WTC11 (cell line): Measurements from ENCODE around the gene OTOG. TPM values are rescaled to one million over a fixed set of nuclear protein-coding genes. Genes with fewer than 3 reads are reported as not detected.
A peak's percentile ranks its signal among the peaks of the same experiment; 100 is the strongest.

Source experiments
- ATAC-seq: fragments of 200-7000 bp; cut with Tn5 transposase; 2 replicates; pipeline ENCODE4 v1.10.0; 2021; ENCODE audit warnings: mild to moderate bottlenecking, moderate library complexity
- CTCF ChIA-PET: fragments of 300-600 bp; sonication (Branson Sonifier 250); formaldehyde crosslinking; loops from one replicate; lab custom pipeline; 2021; ENCODE audit warnings: antibody characterized with exemption; lab: Charles Lee
- POLR2A ChIA-PET: fragments of 350-600 bp; sonication (Branson Sonifier 250); formaldehyde crosslinking; loops from one replicate; lab custom pipeline; 2021; ENCODE audit warnings: antibody characterized with exemption; lab: Charles Lee
- DNase-seq: peaks from one replicate; pipeline ENCODE4 v3.0.0; 2021; ENCODE audit warnings: low spot score
- H3K27ac Mint-ChIP-seq: 2 replicates; pipeline ENCODE4 v1.8.0; 2021; ENCODE audit warnings: mixed read lengths
- H3K27me3 Mint-ChIP-seq: 2 replicates; pipeline ENCODE4 v1.8.0; 2021; ENCODE audit warnings: low read depth, mild to moderate bottlenecking, moderate library complexity, mixed read lengths
- H3K36me3 Mint-ChIP-seq: 2 replicates; pipeline ENCODE4 v1.8.0; 2021; ENCODE audit warnings: mixed read lengths
- H3K4me1 Mint-ChIP-seq: 2 replicates; pipeline ENCODE4 v1.8.0; 2022; ENCODE audit warnings: mixed read lengths
- H3K4me3 Mint-ChIP-seq: 2 replicates; pipeline ENCODE4 v1.8.0; 2021; ENCODE audit warnings: mild to moderate bottlenecking, moderate library complexity, mixed read lengths
- H3K9me3 Mint-ChIP-seq: 2 replicates; pipeline ENCODE4 v1.8.0; 2021; ENCODE audit warnings: mixed read lengths
- CBFB ChIP-seq: sonication (generic); formaldehyde crosslinking; IDR thresholded peaks from 2 replicates; pipeline ENCODE4 v1.8.1; 2022; ENCODE audit warnings: mild to moderate bottlenecking, low read depth, missing genetic modification reagents
- CREB1 ChIP-seq: sonication (generic); formaldehyde crosslinking; IDR thresholded peaks from 2 replicates; pipeline ENCODE4 v1.8.0; 2023; ENCODE audit warnings: mild to moderate bottlenecking, missing genetic modification reagents
- CREM ChIP-seq: sonication (generic); formaldehyde crosslinking; IDR thresholded peaks from 2 replicates; pipeline ENCODE4 v1.8.1; 2022; ENCODE audit warnings: mild to moderate bottlenecking, missing genetic modification reagents, moderate library complexity
- FOXP1 ChIP-seq: sonication (generic); formaldehyde crosslinking; IDR thresholded peaks from 2 replicates; pipeline ENCODE4 v1.8.0; 2022; ENCODE audit warnings: missing genetic modification reagents, mild to moderate bottlenecking, moderate library complexity, borderline replicate concordance
- HMGA2 ChIP-seq: fragments of 250-450 bp; sonication (Bioruptor Pico); IDR thresholded peaks from 2 replicates; pipeline ENCODE4 v1.4.0; 2021; ENCODE audit warnings: mild to moderate bottlenecking, moderate library complexity
- JAZF1 ChIP-seq: fragments of 250-450 bp; sonication (Bioruptor Pico); IDR thresholded peaks from 2 replicates; pipeline ENCODE4 v1.9.0; 2021; ENCODE audit warnings: moderate library complexity, mild to moderate bottlenecking, inconsistent platforms
- PRRX2 ChIP-seq: fragments of 250-450 bp; sonication (Bioruptor Pico); IDR thresholded peaks from 2 replicates; pipeline ENCODE4 v1.8.0; 2021; ENCODE audit warnings: mild to moderate bottlenecking
- SP1 ChIP-seq: sonication (generic); formaldehyde crosslinking; conservative IDR thresholded peaks from 2 replicates; pipeline ENCODE4 v1.8.1; 2022; ENCODE audit warnings: missing genetic modification reagents
- TCF7 ChIP-seq: sonication (generic); formaldehyde crosslinking; IDR thresholded peaks from 2 replicates; pipeline ENCODE4 v1.8.0; 2022; ENCODE audit warnings: mild to moderate bottlenecking, low read depth, missing genetic modification reagents, moderate library complexity
- TEAD4 ChIP-seq: sonication (generic); formaldehyde crosslinking; IDR thresholded peaks from 2 replicates; pipeline ENCODE4 v1.8.0; 2022; ENCODE audit warnings: mild to moderate bottlenecking, missing genetic modification reagents
- TP53 ChIP-seq: sonication (generic); formaldehyde crosslinking; IDR thresholded peaks from 2 replicates; pipeline ENCODE4 v1.8.1; 2023; ENCODE audit warnings: mild to moderate bottlenecking, missing genetic modification reagents
- ZNF138 ChIP-seq: sonication (generic); formaldehyde crosslinking; conservative IDR thresholded peaks from 2 replicates; pipeline ENCODE4 v1.8.1; 2022; ENCODE audit warnings: mild to moderate bottlenecking, moderate library complexity, missing genetic modification reagents
- total RNA-seq: library from RNA; stranded (reverse); gene quantifications from 3 replicates; pipeline ENCODE4 v1.2.3, GENCODE V29; 2021
- TF ChIP-seq, protein P1 (sequence below): sonication (generic); formaldehyde crosslinking; IDR thresholded peaks from 2 replicates; pipeline ENCODE4 v1.8.0; 2023; ENCODE audit warnings: missing genetic modification reagents, mild to moderate bottlenecking, borderline replicate concordance
- TF ChIP-seq, protein P2 (sequence below): sonication (generic); formaldehyde crosslinking; IDR thresholded peaks from 2 replicates; pipeline ENCODE4 v1.8.0; 2022; ENCODE audit warnings: mild to moderate bottlenecking, missing genetic modification reagents
- TF ChIP-seq, protein P3 (sequence below): sonication (generic); formaldehyde crosslinking; IDR thresholded peaks from 2 replicates; pipeline ENCODE4 v1.8.1; 2023; ENCODE audit warnings: mild to moderate bottlenecking, missing genetic modification reagents, moderate library complexity
- TF ChIP-seq, protein P4 (sequence below): fragments of 250-450 bp; sonication (Bioruptor Pico); conservative IDR thresholded peaks from 2 replicates; pipeline ENCODE4 v1.9.0; 2021; ENCODE audit warnings: mild to moderate bottlenecking
- TF ChIP-seq, protein P5 (sequence below): sonication (generic); formaldehyde crosslinking; IDR thresholded peaks from 2 replicates; pipeline ENCODE4 v1.8.1; 2023; ENCODE audit warnings: mild to moderate bottlenecking, missing genetic modification reagents, borderline replicate concordance
- TF ChIP-seq, protein P6 (sequence below): sonication (generic); formaldehyde crosslinking; conservative IDR thresholded peaks from 2 replicates; pipeline ENCODE4 v1.8.1; 2023; ENCODE audit warnings: mild to moderate bottlenecking, low read depth, missing genetic modification reagents, moderate library complexity
- TF ChIP-seq, protein P7 (sequence below): fragments of 250-450 bp; sonication (Bioruptor Pico); IDR thresholded peaks from 2 replicates; pipeline ENCODE4 v2.1.2; 2022; ENCODE audit warnings: mild to moderate bottlenecking, moderate library complexity
- TF ChIP-seq, protein P8 (sequence below): sonication (generic); formaldehyde crosslinking; IDR thresholded peaks from 2 replicates; pipeline ENCODE4 v1.8.1; 2023; ENCODE audit warnings: mild to moderate bottlenecking, missing genetic modification reagents, moderate library complexity

The OTOG gene
- total RNA-seq, 1 experiment from 2014 or later = 1.4 TPM

DNA sequence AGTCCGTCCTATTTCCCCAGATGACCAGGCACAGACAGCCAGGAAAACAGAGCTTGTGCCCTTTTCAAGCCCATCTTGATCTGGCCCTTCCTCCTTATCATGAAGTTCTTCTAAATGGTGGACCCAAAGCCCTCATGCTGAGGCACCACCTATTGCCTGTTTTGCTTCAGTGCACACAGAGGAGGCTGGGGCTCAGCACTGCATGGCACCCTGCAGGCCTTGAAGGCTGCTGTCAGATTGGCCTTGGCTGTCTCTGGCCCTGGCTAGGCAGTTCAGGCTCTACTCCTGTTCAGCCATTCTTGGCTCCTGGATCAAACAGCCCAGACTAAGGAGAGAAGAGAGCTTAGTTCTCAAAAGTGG is 49.2 kb downstream of the OTOG start:
- TF ChIP-seq, protein P1, sequence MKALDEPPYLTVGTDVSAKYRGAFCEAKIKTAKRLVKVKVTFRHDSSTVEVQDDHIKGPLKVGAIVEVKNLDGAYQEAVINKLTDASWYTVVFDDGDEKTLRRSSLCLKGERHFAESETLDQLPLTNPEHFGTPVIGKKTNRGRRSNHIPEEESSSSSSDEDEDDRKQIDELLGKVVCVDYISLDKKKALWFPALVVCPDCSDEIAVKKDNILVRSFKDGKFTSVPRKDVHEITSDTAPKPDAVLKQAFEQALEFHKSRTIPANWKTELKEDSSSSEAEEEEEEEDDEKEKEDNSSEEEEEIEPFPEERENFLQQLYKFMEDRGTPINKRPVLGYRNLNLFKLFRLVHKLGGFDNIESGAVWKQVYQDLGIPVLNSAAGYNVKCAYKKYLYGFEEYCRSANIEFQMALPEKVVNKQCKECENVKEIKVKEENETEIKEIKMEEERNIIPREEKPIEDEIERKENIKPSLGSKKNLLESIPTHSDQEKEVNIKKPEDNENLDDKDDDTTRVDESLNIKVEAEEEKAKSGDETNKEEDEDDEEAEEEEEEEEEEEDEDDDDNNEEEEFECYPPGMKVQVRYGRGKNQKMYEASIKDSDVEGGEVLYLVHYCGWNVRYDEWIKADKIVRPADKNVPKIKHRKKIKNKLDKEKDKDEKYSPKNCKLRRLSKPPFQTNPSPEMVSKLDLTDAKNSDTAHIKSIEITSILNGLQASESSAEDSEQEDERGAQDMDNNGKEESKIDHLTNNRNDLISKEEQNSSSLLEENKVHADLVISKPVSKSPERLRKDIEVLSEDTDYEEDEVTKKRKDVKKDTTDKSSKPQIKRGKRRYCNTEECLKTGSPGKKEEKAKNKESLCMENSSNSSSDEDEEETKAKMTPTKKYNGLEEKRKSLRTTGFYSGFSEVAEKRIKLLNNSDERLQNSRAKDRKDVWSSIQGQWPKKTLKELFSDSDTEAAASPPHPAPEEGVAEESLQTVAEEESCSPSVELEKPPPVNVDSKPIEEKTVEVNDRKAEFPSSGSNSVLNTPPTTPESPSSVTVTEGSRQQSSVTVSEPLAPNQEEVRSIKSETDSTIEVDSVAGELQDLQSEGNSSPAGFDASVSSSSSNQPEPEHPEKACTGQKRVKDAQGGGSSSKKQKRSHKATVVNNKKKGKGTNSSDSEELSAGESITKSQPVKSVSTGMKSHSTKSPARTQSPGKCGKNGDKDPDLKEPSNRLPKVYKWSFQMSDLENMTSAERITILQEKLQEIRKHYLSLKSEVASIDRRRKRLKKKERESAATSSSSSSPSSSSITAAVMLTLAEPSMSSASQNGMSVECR (CRISPR knock-in tag) = no peak
- TF ChIP-seq, protein P2, sequence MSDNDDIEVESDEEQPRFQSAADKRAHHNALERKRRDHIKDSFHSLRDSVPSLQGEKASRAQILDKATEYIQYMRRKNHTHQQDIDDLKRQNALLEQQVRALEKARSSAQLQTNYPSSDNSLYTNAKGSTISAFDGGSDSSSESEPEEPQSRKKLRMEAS (CRISPR knock-in tag) = no peak
- TF ChIP-seq SP1 (CRISPR knock-in tag) (no peak), JAZF1 (CRISPR knock-in tag) (no peak), ZNF138 (CRISPR knock-in tag) (no peak), TP53 (no peak), HMGA2 (no peak), CBFB (no peak), FOXP1 (no peak), CREM (no peak), PRRX2 (CRISPR knock-in tag) (no peak), TCF7 (no peak), CREB1 (no peak), TEAD4 (CRISPR knock-in tag) (no peak)
- TF ChIP-seq, protein P3, sequence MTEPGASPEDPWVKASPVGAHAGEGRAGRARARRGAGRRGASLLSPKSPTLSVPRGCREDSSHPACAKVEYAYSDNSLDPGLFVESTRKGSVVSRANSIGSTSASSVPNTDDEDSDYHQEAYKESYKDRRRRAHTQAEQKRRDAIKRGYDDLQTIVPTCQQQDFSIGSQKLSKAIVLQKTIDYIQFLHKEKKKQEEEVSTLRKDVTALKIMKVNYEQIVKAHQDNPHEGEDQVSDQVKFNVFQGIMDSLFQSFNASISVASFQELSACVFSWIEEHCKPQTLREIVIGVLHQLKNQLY = no peak
- TF ChIP-seq, protein P4, sequence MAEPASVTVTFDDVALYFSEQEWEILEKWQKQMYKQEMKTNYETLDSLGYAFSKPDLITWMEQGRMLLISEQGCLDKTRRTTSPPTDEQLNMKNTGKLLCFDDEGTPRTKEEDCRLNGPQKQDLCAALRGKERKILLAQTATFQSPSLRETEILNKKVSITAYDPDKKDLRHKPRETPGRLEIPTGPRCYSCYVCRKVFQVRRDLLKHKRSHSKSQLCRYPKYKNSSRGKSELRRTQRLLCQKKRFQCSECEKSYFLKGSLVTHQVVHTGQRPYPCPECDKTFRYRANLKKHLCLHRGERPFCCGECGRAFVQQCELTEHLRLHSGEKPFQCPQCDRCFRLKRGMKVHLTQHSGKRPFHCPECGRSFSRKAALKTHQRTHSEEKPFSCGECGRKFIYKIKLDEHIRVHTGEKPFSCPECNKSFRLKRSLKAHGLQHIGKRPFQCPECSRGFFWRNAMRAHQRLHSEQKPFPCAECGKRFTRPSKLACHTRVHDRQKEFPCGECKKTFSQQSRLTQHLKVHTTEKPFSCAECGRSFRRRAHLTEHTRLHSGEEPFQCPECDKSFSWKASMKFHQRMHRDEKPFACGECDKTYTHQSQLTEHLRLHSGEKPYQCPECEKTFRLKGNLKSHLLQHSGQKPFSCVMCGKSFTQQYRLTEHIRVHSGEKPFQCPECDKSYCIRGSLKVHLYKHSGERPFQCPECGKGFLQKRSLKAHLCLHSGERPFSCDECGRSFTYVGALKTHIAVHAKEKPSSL = no peak
- TF ChIP-seq, protein P5, sequence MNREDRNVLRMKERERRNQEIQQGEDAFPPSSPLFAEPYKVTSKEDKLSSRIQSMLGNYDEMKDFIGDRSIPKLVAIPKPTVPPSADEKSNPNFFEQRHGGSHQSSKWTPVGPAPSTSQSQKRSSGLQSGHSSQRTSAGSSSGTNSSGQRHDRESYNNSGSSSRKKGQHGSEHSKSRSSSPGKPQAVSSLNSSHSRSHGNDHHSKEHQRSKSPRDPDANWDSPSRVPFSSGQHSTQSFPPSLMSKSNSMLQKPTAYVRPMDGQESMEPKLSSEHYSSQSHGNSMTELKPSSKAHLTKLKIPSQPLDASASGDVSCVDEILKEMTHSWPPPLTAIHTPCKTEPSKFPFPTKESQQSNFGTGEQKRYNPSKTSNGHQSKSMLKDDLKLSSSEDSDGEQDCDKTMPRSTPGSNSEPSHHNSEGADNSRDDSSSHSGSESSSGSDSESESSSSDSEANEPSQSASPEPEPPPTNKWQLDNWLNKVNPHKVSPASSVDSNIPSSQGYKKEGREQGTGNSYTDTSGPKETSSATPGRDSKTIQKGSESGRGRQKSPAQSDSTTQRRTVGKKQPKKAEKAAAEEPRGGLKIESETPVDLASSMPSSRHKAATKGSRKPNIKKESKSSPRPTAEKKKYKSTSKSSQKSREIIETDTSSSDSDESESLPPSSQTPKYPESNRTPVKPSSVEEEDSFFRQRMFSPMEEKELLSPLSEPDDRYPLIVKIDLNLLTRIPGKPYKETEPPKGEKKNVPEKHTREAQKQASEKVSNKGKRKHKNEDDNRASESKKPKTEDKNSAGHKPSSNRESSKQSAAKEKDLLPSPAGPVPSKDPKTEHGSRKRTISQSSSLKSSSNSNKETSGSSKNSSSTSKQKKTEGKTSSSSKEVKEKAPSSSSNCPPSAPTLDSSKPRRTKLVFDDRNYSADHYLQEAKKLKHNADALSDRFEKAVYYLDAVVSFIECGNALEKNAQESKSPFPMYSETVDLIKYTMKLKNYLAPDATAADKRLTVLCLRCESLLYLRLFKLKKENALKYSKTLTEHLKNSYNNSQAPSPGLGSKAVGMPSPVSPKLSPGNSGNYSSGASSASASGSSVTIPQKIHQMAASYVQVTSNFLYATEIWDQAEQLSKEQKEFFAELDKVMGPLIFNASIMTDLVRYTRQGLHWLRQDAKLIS (CRISPR knock-in tag) = no peak
- TF ChIP-seq, protein P6, sequence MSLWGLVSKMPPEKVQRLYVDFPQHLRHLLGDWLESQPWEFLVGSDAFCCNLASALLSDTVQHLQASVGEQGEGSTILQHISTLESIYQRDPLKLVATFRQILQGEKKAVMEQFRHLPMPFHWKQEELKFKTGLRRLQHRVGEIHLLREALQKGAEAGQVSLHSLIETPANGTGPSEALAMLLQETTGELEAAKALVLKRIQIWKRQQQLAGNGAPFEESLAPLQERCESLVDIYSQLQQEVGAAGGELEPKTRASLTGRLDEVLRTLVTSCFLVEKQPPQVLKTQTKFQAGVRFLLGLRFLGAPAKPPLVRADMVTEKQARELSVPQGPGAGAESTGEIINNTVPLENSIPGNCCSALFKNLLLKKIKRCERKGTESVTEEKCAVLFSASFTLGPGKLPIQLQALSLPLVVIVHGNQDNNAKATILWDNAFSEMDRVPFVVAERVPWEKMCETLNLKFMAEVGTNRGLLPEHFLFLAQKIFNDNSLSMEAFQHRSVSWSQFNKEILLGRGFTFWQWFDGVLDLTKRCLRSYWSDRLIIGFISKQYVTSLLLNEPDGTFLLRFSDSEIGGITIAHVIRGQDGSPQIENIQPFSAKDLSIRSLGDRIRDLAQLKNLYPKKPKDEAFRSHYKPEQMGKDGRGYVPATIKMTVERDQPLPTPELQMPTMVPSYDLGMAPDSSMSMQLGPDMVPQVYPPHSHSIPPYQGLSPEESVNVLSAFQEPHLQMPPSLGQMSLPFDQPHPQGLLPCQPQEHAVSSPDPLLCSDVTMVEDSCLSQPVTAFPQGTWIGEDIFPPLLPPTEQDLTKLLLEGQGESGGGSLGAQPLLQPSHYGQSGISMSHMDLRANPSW (CRISPR knock-in tag) = no peak
- TF ChIP-seq, protein P7, sequence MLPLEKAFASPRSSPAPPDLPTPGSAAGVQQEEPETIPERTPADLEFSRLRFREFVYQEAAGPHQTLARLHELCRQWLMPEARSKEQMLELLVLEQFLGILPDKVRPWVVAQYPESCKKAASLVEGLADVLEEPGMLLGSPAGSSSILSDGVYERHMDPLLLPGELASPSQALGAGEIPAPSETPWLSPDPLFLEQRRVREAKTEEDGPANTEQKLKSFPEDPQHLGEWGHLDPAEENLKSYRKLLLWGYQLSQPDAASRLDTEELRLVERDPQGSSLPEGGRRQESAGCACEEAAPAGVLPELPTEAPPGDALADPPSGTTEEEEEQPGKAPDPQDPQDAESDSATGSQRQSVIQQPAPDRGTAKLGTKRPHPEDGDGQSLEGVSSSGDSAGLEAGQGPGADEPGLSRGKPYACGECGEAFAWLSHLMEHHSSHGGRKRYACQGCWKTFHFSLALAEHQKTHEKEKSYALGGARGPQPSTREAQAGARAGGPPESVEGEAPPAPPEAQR (CRISPR knock-in tag) = no peak
- TF ChIP-seq, protein P8, sequence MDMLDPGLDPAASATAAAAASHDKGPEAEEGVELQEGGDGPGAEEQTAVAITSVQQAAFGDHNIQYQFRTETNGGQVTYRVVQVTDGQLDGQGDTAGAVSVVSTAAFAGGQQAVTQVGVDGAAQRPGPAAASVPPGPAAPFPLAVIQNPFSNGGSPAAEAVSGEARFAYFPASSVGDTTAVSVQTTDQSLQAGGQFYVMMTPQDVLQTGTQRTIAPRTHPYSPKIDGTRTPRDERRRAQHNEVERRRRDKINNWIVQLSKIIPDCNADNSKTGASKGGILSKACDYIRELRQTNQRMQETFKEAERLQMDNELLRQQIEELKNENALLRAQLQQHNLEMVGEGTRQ (CRISPR knock-in tag) = no peak
- TF ChIP-seq, all 79 proteins: peak for 0
- no peak for ATAC-seq
- no peak overlapping the region for H3K27ac Mint-ChIP-seq
- peaks cover 6% of the 10 kb centered on the region for H3K4me1 Mint-ChIP-seq
- H3K9me3 Mint-ChIP-seq = peaks cover 24% of the 10 kb centered on the region
- DNase-seq = peak; percentile 5
- ChIA-PET CTCF (interaction anchor here (1.3 to 2.8 kb wide), 3 partner anchors 68 to 135 kb away, joined by 4 to 20 read pairs (median 5); partner anchors contain the start of gene MYOD1), POLR2A (no interaction called here)
- peaks cover 11% of the 10 kb centered on the region for H3K27me3 Mint-ChIP-seq
- H3K4me3 Mint-ChIP-seq = no peak overlapping the region
- peaks cover 11% of the 10 kb centered on the region; the same call in 1 of the 2 replicates for H3K36me3 Mint-ChIP-seq
